Thyroid gland (tissue), 4 donors: ENCODE data around the gene CTNNBL1.

Source experiments
- CTCF ChIP-seq, 6 experiments: fragments of 200-600 bp in 3 of 6; fragments of 450-650 bp in 3 of 6; sonication (generic) in 3 of 6; IDR thresholded peaks; one replicate each; pipeline ENCODE4 v1.5.1; 2016 to 2019; ENCODE audit warnings: antibody characterized with exemption in 6 of 6, mild to moderate bottlenecking in 2 of 6, inconsistent platforms in 1 of 6, moderate library complexity in 1 of 6
- POLR2A ChIP-seq, 2 donors: fragments of 450-650 bp; IDR thresholded peaks; one replicate each; pipeline ENCODE4 v1.6.1; 2017; ENCODE audit warnings: antibody characterized with exemption in 2 of 2, mild to moderate bottlenecking in 2 of 2, moderate library complexity in 1 of 2

DNA sequence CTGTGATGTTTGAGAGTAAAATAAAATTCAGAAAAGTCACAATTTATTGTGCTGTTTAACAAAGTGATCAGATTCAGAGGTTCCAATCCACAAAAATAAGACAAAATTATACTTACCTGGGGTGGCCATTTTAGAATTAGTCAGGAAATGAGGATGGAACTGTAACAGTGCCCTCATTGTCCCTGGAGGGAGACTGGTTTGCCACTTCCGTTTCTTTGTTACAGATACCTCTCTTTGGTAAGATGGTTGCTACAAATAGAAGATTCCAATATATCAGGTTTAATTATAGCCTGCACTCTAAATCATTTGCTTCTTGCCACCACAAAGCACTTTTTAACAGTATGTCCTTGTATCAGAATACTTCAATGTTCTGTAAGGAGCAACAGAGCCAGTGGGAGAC is 95.6 kb downstream of the CTNNBL1 start:
- TF ChIP-seq CTCF (IDR thresholded peaks at IDR 0.05) (no peak), POLR2A (IDR thresholded peaks at IDR 0.05) (no peak)
